Natural killer cell (primary cell): ENCODE results near the gene KRT72. TPM values are rescaled to one million over a fixed set of nuclear protein-coding genes. Genes with fewer than 3 reads are reported as not detected.

Experiments used
- ATAC-seq, 3 donors: fragments of 150-1000 bp in 2 of 3; fragments of 200-7000 bp in 1 of 3; cut with Tn5 transposase; 1 replicate in 1 of 3; 2 replicates in 2 of 3; pipeline ENCODE4 v1.10.0; 2021; ENCODE audit warnings: mild to moderate bottlenecking in 2 of 3, moderate library complexity in 2 of 3
- DNase-seq, 2 donors: peaks; one replicate each; pipeline versions ENCODE4 v3.0.0 to v3.0.0-alpha.2; 2013 to 2021; ENCODE audit warnings: mixed read lengths in 1 of 2
- H3K27ac ChIP-seq: one replicate; pipeline ENCODE4 v1.5.1; 2013; ENCODE audit warnings: mild to moderate bottlenecking, low read length
- H3K27me3 ChIP-seq: one replicate; pipeline ENCODE4 v1.6.1; 2013; ENCODE audit warnings: low read length; ENCODE audit not compliant: control insufficient read depth, insufficient read depth
- H3K36me3 ChIP-seq: one replicate; pipeline ENCODE4 v1.6.1; 2013; ENCODE audit warnings: low read length; ENCODE audit not compliant: control insufficient read depth, insufficient read depth
- H3K4me1 ChIP-seq: one replicate; pipeline ENCODE4 v1.6.1; 2013; ENCODE audit warnings: low read length; ENCODE audit not compliant: control insufficient read depth, insufficient read depth
- H3K4me3 ChIP-seq: one replicate; pipeline ENCODE4 v1.5.1; 2013; ENCODE audit warnings: low read length
- H3K9me3 ChIP-seq: one replicate; pipeline ENCODE4 v1.6.1; 2013; ENCODE audit warnings: low read length; ENCODE audit not compliant: control insufficient read depth, insufficient read depth
- H3K27ac Mint-ChIP-seq, 2 donors: one replicate each; pipeline ENCODE4 v1.8.0; 2022; ENCODE audit warnings: mild to moderate bottlenecking in 2 of 2, mixed read lengths in 2 of 2, moderate library complexity in 1 of 2
- H3K27me3 Mint-ChIP-seq, 2 donors: one replicate each; pipeline ENCODE4 v1.8.0; 2022; ENCODE audit warnings: low read depth in 2 of 2, mixed read lengths in 2 of 2
- H3K36me3 Mint-ChIP-seq: one replicate; pipeline ENCODE4 v1.8.0; 2022; ENCODE audit warnings: mixed read lengths
- H3K4me1 Mint-ChIP-seq, 2 donors: one replicate each; pipeline ENCODE4 v1.8.0; 2022; ENCODE audit warnings: mixed read lengths in 2 of 2
- H3K4me3 Mint-ChIP-seq: one replicate; pipeline ENCODE4 v1.8.0; 2022; ENCODE audit warnings: mild to moderate bottlenecking, moderate library complexity, mixed read lengths
- H3K9me3 Mint-ChIP-seq, 2 donors: one replicate each; pipeline ENCODE4 v1.8.0; 2022; ENCODE audit warnings: mixed read lengths in 2 of 2
- CTCF ChIP-seq: fragments of 200-600 bp; IDR thresholded peaks from one replicate; pipeline ENCODE4 v1.8.0; 2022; ENCODE audit warnings: antibody characterized with exemption
- WGBS: methylation state at CpG from one replicate; pipeline ENCODE4 v1.1.7; 2013; ENCODE audit warnings: missing lambda C conversion rate; ENCODE audit not compliant: insufficient coverage; 5-methylcytosine and 5-hydroxymethylcytosine counted together
- intact Hi-C: fragments of 100-400 bp; cut with micrococcal nuclease; formaldehyde crosslinking; loops from one replicate; pipeline ENCODE4 v1.14.2; 2022
- total RNA-seq, 4 donors: library from RNA; stranded (reverse); fragments of 120-200 nt in 1 of 4; gene quantifications; one replicate each; pipeline versions ENCODE4 v1.2.3 to v1.2.4, GENCODE V29; 2013 to 2022

Gene KRT72
- total RNA-seq, 3 donors from 2014 or later (not counting 1 experiment from before 2014, with no cell fraction given) = 21.9 to 136 (median 38.0) TPM

- Histone ChIP-seq H3K27me3 (no peaks in the 10 kb centered on the region), H3K9me3 (no peaks in the 10 kb centered on the region), H3K4me3 (no peak overlapping the region), H3K36me3 (no peaks in the 10 kb centered on the region), H3K4me1 (peaks cover 12% of the 10 kb centered on the region), H3K27ac (no peak overlapping the region)
- no peaks in the 10 kb centered on the region for H3K9me3 Mint-ChIP-seq
- no peak overlapping the region for H3K27ac Mint-ChIP-seq
- no peak for TF ChIP-seq CTCF
- no peak overlapping the region for H3K4me3 Mint-ChIP-seq
- intact Hi-C loops = no loop called here
- WGBS = 93% methylated on average over 3 of the region's 3 CpGs
- H3K4me1 Mint-ChIP-seq = peaks cover 12 to 25% of the 10 kb centered on the region in 2 donors
- H3K36me3 Mint-ChIP-seq = no peaks in the 10 kb centered on the region
- ATAC-seq (no peak), DNase-seq (no peak)
- peaks cover 0 to 6% of the 10 kb centered on the region in 2 donors for H3K27me3 Mint-ChIP-seq
These were observed 61.5 kb downstream of the KRT72 start for GRCh38 chr12:52539821-52540173.

- no peak overlapping the region for H3K4me3 ChIP-seq
- WGBS = 79% methylated on average over 5 of the region's 5 CpGs
- DNase-seq = no peak
- H3K36me3 ChIP-seq = no peaks in the 10 kb centered on the region
- no peak overlapping the region for H3K27ac Mint-ChIP-seq
- H3K36me3 Mint-ChIP-seq = no peaks in the 10 kb centered on the region
- intact Hi-C loops = no loop called here
- H3K4me1 Mint-ChIP-seq = peaks cover 12 to 29% of the 10 kb centered on the region in 2 donors
- no peak for ATAC-seq
- no peak overlapping the region for H3K4me3 Mint-ChIP-seq
- no peak for TF ChIP-seq CTCF
- peaks cover 12% of the 10 kb centered on the region for H3K4me1 ChIP-seq
- H3K9me3 ChIP-seq = no peaks in the 10 kb centered on the region
- H3K27me3 Mint-ChIP-seq = peaks cover 0 to 6% of the 10 kb centered on the region in 2 donors
- H3K27ac ChIP-seq = no peak overlapping the region
- no peaks in the 10 kb centered on the region for H3K9me3 Mint-ChIP-seq
- no peaks in the 10 kb centered on the region for H3K27me3 ChIP-seq
These were observed 62.0 kb downstream of the KRT72 start for GRCh38 chr12:52539083-52539820.

GRCh38 chr12:52537101-52537500 lies 64.2 kb downstream of the KRT72 start:
- WGBS = 80% methylated on average over 3 of the region's 3 CpGs
- ATAC-seq = no peak
- H3K9me3 Mint-ChIP-seq = no peaks in the 10 kb centered on the region

More at GRCh38 chr12:52537101-52537500, 64.2 kb downstream of the KRT72 start:
- no peaks in the 10 kb centered on the region for H3K9me3 ChIP-seq
- Mint-ChIP-seq H3K4me1 (peaks cover 5 to 16% of the 10 kb centered on the region in 2 donors), H3K4me3 (no peak overlapping the region), H3K36me3 (no peaks in the 10 kb centered on the region), H3K27me3 (peaks cover 3 to 9% of the 10 kb centered on the region in 2 donors), H3K27ac (no peak overlapping the region)
- no peak overlapping the region for H3K4me3 ChIP-seq
- no peak for TF ChIP-seq CTCF
- no peaks in the 10 kb centered on the region for H3K4me1 ChIP-seq
- no peaks in the 10 kb centered on the region for H3K36me3 ChIP-seq
- no peak overlapping the region for H3K27ac ChIP-seq
- DNase-seq = no peak
- no peaks in the 10 kb centered on the region for H3K27me3 ChIP-seq
- intact Hi-C loops = no loop called here

Other genes starting within 250 kb of the KRT72 start
- gene KRT85, start 234.0 kb downstream of the KRT72 start, total RNA-seq = not detected
- not detected for gene KRT84, start 215.8 kb downstream of the KRT72 start, total RNA-seq
- gene KRT82, start 195.1 kb downstream of the KRT72 start, total RNA-seq = not detected
- not detected for gene KRT75, start 167.1 kb downstream of the KRT72 start, total RNA-seq
- gene KRT6B, start 149.3 kb downstream of the KRT72 start, total RNA-seq = not detected
- gene KRT6C, start 127.7 kb downstream of the KRT72 start, total RNA-seq = not detected
- gene KRT6A, start 108.2 kb downstream of the KRT72 start, total RNA-seq = not detected
- gene KRT5, start 81.1 kb downstream of the KRT72 start, total RNA-seq = under 1 TPM in 2 of 3 donors, not detected in 1; 0.40 to 0.70 TPM
- gene KRT71, start 48.3 kb downstream of the KRT72 start, total RNA-seq = not detected
- gene KRT74, start 27.6 kb downstream of the KRT72 start, total RNA-seq = 1 to 10 TPM in 1 of 3 donors, under 1 TPM in 2; 0.38 to 1.2 (median 0.38) TPM
- 10 to 100 TPM; 12.4 to 92.9 (median 23.3) TPM for gene KRT73, start 17.1 kb upstream of the KRT72 start, total RNA-seq
- gene KRT2, start 50.7 kb upstream of the KRT72 start, total RNA-seq = 1 to 10 TPM in 1 of 3 donors, under 1 TPM in 2; 0.63 to 1.4 (median 0.66) TPM
- gene KRT1, start 78.9 kb upstream of the KRT72 start, total RNA-seq = 1 to 10 TPM in 1 of 3 donors, under 1 TPM in 1, not detected in 1; 0.27 to 1.8 TPM
- not detected for gene KRT77, start 102.1 kb upstream of the KRT72 start, total RNA-seq
- not detected for gene KRT76, start 175.9 kb upstream of the KRT72 start, total RNA-seq
- not detected for gene KRT3, start 194.7 kb upstream of the KRT72 start, total RNA-seq
- gene KRT4, start 212.7 kb upstream of the KRT72 start, total RNA-seq = not detected
- under 1 TPM in 1 of 3 donors, not detected in 2; 0.18 TPM for gene KRT79, start 232.8 kb upstream of the KRT72 start, total RNA-seq
- not detected for gene KRT78, start 247.5 kb upstream of the KRT72 start, total RNA-seq